Subcutaneous abdominal adipose tissue (tissue), 5 donors: Measurements from ENCODE around the gene FMN1.

ENCODE experiments used
- H3K27ac ChIP-seq: one replicate; pipeline ENCODE4 v1.7.0; 2013; ENCODE audit warnings: low read depth, mild to moderate bottlenecking, inconsistent platforms, low read length, moderate library complexity
- H3K27me3 ChIP-seq, 5 donors: one replicate each; pipeline ENCODE4 v1.7.0; 2013; ENCODE audit warnings: low read length in 5 of 5, inconsistent platforms in 1 of 5; ENCODE audit not compliant: control insufficient read depth in 5 of 5, insufficient read depth in 4 of 5
- H3K36me3 ChIP-seq, 5 donors: one replicate each; pipeline ENCODE4 v1.7.0; 2013; ENCODE audit warnings: low read length in 5 of 5; ENCODE audit not compliant: control insufficient read depth in 5 of 5, insufficient read depth in 5 of 5
- H3K4me1 ChIP-seq, 5 donors: one replicate each; pipeline ENCODE4 v1.7.0; 2013; ENCODE audit warnings: low read length in 5 of 5, mild to moderate bottlenecking in 3 of 5, moderate library complexity in 1 of 5; ENCODE audit not compliant: control insufficient read depth in 5 of 5, insufficient read depth in 5 of 5
- H3K4me3 ChIP-seq, 5 donors: one replicate each; pipeline ENCODE4 v1.7.0; 2013; ENCODE audit warnings: low read length in 5 of 5, low read depth in 1 of 5
- H3K9ac ChIP-seq, 5 donors: one replicate each; pipeline ENCODE4 v1.7.0; 2013; ENCODE audit warnings: low read length in 5 of 5, mild to moderate bottlenecking in 4 of 5, moderate library complexity in 3 of 5
- H3K9me3 ChIP-seq, 5 donors: one replicate each; pipeline ENCODE4 v1.7.0; 2013; ENCODE audit warnings: low read length in 5 of 5; ENCODE audit not compliant: control insufficient read depth in 5 of 5
- donor health status: healthy.
- donor health status: healthy.
- donor health status: healthy.
- donor health status: healthy.
- donor health status: healthy.

Gene FMN1

GRCh38 chr15:33013827-33014445, 180.6 kb downstream of the FMN1 start:
- Histone ChIP-seq H3K4me1 (peaks cover 0 to 2% (median 1%) of the 10 kb centered on the region in 5 donors), H3K36me3 (no peaks in the 10 kb centered on the region), H3K27me3 (no peaks in the 10 kb centered on the region), H3K9me3 (no peaks in the 10 kb centered on the region), H3K27ac (no peak overlapping the region), H3K4me3 (no peak overlapping the region), H3K9ac (no peak overlapping the region)

DNA sequence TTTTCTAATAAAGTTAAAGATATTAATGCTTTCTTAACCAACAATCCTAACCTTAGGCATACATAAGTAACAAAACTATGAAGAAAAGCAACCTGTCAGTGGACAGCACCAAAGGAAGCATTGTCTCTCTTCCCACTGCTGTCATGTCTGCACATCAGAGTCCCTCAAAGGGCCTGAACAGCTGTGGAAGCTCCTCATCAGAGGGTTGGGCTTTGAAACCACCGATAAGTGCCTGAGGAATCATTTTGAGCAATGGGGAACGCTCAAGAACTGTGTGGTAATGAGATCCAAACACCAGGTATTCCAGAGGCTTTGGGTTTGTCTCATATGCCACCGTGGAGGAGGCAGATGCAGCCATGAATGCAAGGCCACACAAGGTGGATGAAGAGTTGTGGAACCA, 182.5 kb downstream of the FMN1 start:
- peaks cover 0 to 17% (median 14%) of the 10 kb centered on the region in 5 donors for H3K4me1 ChIP-seq
- H3K36me3 ChIP-seq, result no peaks in the 10 kb centered on the region
- no peaks in the 10 kb centered on the region for H3K27me3 ChIP-seq
- no peak overlapping the region for H3K27ac ChIP-seq
- H3K4me3 ChIP-seq, result no peak overlapping the region
- H3K9me3 ChIP-seq, result no peaks in the 10 kb centered on the region
- no peak overlapping the region for H3K9ac ChIP-seq

DNA sequence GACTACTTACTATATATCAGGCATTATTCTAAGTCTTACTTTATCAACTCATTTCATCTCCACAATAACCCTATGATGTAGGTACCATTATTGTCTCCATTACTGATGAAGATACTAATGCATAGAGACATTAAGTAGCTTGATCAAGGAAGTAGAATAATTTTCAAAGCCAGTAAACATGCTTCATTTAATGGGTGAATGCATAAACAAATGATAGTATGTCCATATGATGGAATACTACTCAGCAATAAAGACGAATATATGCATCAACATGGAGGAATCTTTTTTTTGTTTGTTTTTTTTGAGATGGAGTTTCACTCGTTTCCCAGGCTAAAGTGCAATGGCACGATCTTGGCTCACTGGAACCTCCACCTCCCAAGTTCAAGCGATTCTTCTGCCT, 184.9 kb downstream of the FMN1 start:
- Histone ChIP-seq H3K4me1 (peaks cover 0 to 17% (median 14%) of the 10 kb centered on the region in 5 donors), H3K4me3 (no peak overlapping the region), H3K36me3 (no peaks in the 10 kb centered on the region), H3K9ac (no peak overlapping the region), H3K27ac (no peak overlapping the region), H3K9me3 (no peaks in the 10 kb centered on the region), H3K27me3 (no peaks in the 10 kb centered on the region)

GRCh38 chr15:33009026-33009425, 185.5 kb downstream of the FMN1 start:
- H3K27ac ChIP-seq, result no peak overlapping the region
- H3K27me3 ChIP-seq, result no peaks in the 10 kb centered on the region
- H3K9me3 ChIP-seq, result no peaks in the 10 kb centered on the region
- peaks cover 0 to 17% (median 14%) of the 10 kb centered on the region in 5 donors for H3K4me1 ChIP-seq
- H3K36me3 ChIP-seq, result no peaks in the 10 kb centered on the region
- no peak overlapping the region for H3K9ac ChIP-seq
- no peak overlapping the region for H3K4me3 ChIP-seq

DNA sequence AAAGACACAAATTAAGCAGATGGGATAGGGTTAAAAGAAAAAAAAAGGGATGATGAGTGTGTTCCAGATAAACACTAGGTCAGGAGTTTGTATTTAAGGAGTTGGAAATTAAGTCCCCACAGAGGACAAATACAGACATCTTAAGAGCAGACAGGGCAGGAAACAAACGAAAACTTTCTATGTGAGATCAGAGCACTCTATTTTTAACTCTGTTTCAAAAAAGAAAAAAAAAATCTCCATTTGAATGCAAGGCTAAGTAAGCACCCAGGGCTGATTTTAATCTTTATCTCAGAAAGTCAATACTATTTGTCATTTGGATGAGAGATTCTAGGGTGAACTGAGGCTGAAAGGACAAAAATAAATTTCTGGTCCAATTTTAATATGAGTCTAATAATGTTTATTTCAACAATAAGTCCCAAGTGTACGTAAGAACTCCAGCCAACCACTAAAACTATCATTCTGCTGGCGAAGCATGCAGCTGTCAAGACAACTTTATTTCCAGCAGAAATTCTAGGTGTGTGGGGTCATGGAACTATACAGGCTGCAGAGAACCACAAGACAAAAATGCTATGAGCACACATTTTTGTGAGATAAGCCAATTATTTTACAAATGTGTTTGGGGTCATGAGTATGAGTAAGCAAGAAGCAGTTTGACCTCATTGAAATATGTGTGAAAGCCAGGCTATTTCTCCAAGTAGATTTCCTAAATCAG, 186.1 kb downstream of the FMN1 start:
- Histone ChIP-seq H3K4me3 (no peak overlapping the region), H3K27ac (no peak overlapping the region), H3K36me3 (no peaks in the 10 kb centered on the region), H3K4me1 (peaks cover 0 to 17% (median 14%) of the 10 kb centered on the region in 5 donors), H3K9me3 (no peaks in the 10 kb centered on the region), H3K27me3 (no peaks in the 10 kb centered on the region), H3K9ac (no peak overlapping the region)

DNA sequence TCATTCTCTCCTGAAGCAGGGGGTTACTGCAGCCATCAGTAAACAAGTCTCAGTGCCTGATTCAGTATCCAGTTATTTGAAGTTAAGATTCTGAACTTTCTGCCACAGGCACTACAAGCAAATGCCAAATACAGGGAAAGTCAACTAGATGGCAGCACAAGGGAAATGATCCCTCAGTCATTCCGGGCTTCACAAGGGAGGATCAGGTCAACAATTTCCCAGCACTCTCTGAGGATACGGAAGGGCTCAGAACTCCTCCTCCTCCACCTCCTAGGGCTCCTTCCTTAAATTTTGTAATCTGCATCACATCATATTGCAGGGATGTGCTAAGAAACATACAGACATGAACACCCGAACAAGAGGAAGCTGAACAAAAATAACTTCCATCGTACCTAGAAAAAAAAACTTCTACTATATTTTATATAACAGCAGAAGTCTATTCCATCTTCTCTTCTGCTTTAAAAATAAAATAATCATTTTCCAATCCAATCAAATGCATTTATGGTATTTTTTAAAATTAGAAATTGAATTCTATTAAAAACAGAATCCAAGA, 187.1 kb downstream of the FMN1 start:
- H3K4me1 ChIP-seq, result peaks cover 0 to 17% (median 14%) of the 10 kb centered on the region in 5 donors
- H3K36me3 ChIP-seq, result no peaks in the 10 kb centered on the region
- no peaks in the 10 kb centered on the region for H3K9me3 ChIP-seq
- no peak overlapping the region for H3K9ac ChIP-seq
- H3K27me3 ChIP-seq, result no peaks in the 10 kb centered on the region
- no peak overlapping the region for H3K4me3 ChIP-seq
- H3K27ac ChIP-seq, result no peak overlapping the region

DNA sequence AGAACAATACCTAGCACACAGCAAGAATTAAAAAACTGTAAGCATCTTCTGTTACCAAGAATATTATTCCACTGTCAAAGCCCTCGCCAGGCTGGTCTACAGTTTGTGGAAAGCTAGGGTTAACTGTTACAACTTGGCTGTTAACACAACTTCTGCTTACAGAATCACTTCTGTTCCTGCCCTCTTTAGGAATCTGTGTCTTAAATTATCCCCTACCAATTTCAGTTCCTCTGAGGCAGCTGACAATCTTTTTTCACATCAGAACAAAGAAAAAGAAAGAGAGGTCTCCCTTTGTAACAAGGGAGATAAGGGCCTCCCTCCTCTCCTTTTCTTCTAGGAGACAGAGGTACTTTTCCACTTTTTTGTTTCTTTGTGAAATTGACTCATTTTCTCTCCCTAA, 188.9 kb downstream of the FMN1 start:
- Histone ChIP-seq H3K4me3 (no peak overlapping the region), H3K36me3 (no peaks in the 10 kb centered on the region), H3K9me3 (no peaks in the 10 kb centered on the region), H3K9ac (no peak overlapping the region), H3K27ac (no peak overlapping the region), H3K27me3 (no peaks in the 10 kb centered on the region), H3K4me1 (peaks cover 0 to 17% (median 14%) of the 10 kb centered on the region in 5 donors)

GRCh38 chr15:33001926-33002325, 192.6 kb downstream of the FMN1 start:
- no peaks in the 10 kb centered on the region for H3K36me3 ChIP-seq
- no peak overlapping the region for H3K4me3 ChIP-seq
- H3K27ac ChIP-seq, result no peak overlapping the region
- no peaks in the 10 kb centered on the region for H3K27me3 ChIP-seq
- H3K4me1 ChIP-seq, result peaks cover 0 to 15% (median 8%) of the 10 kb centered on the region in 5 donors
- no peaks in the 10 kb centered on the region for H3K9me3 ChIP-seq
- no peak overlapping the region for H3K9ac ChIP-seq

GRCh38 chr15:32998979-32999672, 195.4 kb downstream of the FMN1 start:
- Histone ChIP-seq H3K4me1 (peaks cover 0 to 15% (median 8%) of the 10 kb centered on the region in 5 donors), H3K4me3 (no peak overlapping the region), H3K9me3 (no peaks in the 10 kb centered on the region), H3K27me3 (no peaks in the 10 kb centered on the region), H3K27ac (peak overlapping the region; percentile 79), H3K9ac (peak overlapping the region in 1 of 5 donors; percentile 51), H3K36me3 (no peaks in the 10 kb centered on the region)

DNA sequence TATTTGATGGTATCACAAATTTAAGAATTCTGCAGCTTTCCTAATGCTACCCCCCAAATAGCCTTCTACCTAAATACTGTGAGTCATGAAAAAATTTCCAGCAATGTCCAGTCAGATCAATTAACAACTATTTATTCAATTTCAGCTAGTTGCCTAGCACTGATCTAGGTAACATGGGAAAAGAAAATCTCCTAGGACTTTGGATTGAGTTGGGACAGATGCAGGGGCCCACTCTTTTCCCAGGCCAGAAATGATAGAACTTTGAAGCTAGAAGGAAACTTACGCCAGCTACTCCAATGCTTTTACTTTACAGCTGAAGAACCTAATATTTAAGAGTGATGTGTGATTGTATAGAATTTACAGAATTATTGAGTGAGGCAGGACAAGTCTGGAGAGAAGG, 196.3 kb downstream of the FMN1 start:
- H3K4me1 ChIP-seq, result peaks cover 0 to 15% (median 8%) of the 10 kb centered on the region in 5 donors
- H3K4me3 ChIP-seq, result peak overlapping the region in 1 of 5 donors; percentile 9
- no peaks in the 10 kb centered on the region for H3K9me3 ChIP-seq
- H3K36me3 ChIP-seq, result no peaks in the 10 kb centered on the region
- no peak overlapping the region for H3K9ac ChIP-seq
- H3K27me3 ChIP-seq, result no peaks in the 10 kb centered on the region
- no peak overlapping the region for H3K27ac ChIP-seq
